Fibroblast of skin of scalp (primary cell): ENCODE data around the gene ZNF569.
"Not testable (repeated sequence)": the region's sequence is repeated elsewhere in the genome, so short reads cannot be mapped to it uniquely, and the experiment has no call there.

Experiments used
- DNase-seq: peaks from one replicate; pipeline ENCODE4 v3.0.0-alpha.2; 2013

Gene ZNF569

DNA sequence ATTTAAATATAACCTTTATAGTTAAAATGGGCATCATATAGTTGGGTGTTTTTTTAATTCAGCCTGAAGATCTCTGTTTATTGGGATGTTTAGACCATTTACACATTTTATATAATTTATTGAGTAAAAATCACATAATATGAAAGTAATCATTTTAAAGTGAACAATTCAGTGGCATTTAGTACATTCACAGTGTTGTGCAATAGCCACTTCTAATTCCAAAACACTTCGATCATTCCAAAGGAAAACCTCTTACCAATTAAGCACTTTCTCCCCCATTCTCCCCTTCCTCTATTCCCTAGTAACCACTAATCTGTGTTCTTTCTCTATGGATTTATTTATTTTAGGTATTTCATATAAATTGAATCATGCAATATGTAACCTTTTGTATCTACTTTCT lies 66.2 kb downstream of the ZNF569 start:
- no peak for DNase-seq

DNA sequence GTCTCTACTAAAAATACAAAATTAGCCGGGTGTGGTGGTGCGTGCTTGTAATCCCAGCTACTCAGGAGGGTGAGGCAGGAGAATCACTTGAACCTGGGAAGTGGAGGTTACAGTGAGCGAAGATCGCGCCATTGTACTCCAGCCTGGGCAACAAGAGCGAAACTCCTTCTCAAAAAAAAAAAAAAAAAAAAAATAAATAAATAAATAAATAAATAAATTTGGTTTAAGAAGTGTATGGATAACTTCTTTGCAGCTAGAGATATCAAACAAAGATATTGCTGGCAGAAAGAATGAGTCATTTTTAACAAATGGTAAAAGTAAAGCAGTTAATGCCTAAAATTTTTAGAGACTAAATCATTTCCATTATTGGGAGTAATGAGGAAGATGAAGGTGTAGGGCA lies 75.8 kb downstream of the ZNF569 start:
- DNase-seq, result not testable (repeated sequence)

GRCh38 chr19:37389234-37389633 lies 78.0 kb downstream of the ZNF569 start:
- DNase-seq, result no peak

DNA sequence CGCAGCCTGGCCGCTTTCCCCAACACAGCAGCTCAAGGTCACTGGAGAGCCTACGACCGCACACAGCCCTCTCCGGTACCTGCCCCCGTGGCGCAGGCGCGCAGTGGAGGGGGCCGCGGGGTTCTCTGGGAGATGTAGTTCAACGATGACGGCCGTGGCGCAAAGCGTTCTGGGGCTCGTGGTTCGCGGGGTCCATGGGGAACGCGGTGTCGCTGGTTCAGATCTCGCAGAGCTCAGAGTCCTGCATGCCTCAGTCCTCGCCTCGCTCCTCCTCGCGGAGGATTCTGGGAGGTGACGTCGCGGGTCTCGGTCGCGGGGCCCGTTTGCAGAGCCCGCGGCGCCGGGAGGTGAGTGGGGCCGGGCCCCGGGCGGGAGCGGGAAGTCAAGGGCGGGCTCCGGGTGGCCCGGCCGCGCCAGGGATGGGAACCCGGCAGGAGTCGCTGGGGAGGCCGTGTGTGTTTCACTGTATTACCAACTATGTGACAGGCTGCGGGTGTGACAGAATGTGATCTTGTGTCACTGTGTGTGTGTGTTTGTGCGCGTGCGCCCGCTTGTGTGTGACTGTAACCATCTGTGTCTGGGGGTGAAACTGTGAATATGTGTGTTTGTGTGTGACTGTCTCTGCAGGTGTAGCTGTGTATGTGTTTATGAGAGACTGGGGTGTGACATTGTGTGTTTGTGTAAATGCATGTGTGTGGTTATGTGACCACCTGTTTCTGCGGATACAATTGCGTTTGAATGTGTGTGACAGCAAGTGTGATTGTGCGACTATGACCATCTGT lies 96.2 kb downstream of the ZNF569 start, which contains the start of gene ZNF527:
ZNF527 (plus strand) TSS at position 220 of the 782 bp plus-strand sequence. CDS start 3,100 bp downstream, outside the sequence.
- peak; percentile 96 for DNase-seq

DNA sequence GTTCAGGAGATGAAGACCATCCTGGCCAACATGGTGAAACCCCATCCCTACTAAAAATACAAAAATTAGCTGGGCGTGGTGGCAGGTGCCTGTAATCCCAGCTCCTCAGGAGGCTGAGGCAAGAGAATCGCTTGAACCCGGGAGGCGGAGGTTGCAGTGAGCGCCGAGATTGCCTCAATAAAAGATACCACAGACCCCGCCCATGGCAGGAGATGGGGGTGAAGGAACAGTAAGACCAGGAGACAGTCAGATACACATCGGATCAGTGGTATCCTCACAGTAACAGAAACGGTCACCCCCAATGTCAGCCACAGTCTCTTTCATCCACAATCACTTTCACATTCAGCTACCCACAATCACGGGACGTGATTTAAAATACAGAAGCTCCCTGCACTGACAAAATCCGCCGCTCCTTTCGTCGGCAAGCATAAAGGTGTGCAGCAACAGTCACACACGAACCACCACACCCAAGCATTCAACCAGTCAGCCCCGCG lies 96.8 kb downstream of the ZNF569 start:
- DNase-seq, result not testable (repeated sequence)

DNA sequence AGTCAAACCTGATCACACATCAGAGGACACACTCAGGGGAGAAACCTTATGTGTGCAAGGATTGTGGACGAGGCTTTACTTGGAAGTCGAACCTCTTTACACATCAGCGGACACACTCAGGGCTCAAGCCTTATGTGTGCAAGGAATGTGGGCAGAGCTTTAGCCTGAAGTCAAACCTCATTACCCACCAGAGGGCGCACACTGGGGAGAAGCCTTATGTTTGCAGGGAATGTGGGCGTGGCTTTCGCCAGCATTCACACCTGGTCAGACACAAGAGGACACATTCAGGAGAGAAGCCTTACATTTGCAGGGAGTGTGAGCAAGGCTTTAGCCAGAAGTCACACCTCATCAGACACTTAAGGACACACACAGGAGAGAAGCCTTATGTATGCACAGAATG lies 104.5 kb downstream of the ZNF569 start:
- DNase-seq, result no peak

- no peak for DNase-seq
Observed at GRCh38 chr19:37361994-37362393, 105.2 kb downstream of the ZNF569 start.
